CD4-positive, CD25-positive, alpha-beta regulatory T cell (primary cell): ENCODE results near the gene SARDH. TPM values are rescaled to one million over a fixed set of nuclear protein-coding genes. Genes with fewer than 3 reads are reported as not detected.
"Not testable (repeated sequence)": the region's sequence is repeated elsewhere in the genome, so short reads cannot be mapped to it uniquely, and the experiment has no call there.

Experiments
- ATAC-seq, 2 donors: fragments of 150-1000 bp; cut with Tn5 transposase; one replicate each; pipeline ENCODE4 v1.10.0; 2021; ENCODE audit warnings: low read depth in 2 of 2, moderate number of reproducible peaks in 2 of 2, moderate library complexity in 1 of 2
- DNase-seq, 3 donors: peaks; one replicate each; pipeline versions ENCODE4 v3.0.0 to v3.0.0-alpha.2; 2012 to 2022; ENCODE audit warnings: mixed read lengths in 1 of 3
- H3K27ac ChIP-seq: one replicate; pipeline ENCODE4 v1.7.0; 2013; ENCODE audit warnings: mild to moderate bottlenecking, low read length; ENCODE audit not compliant: insufficient read depth, poor library complexity, severe bottlenecking
- H3K27me3 ChIP-seq: one replicate; pipeline ENCODE4 v1.7.0; 2013; ENCODE audit warnings: low read length; ENCODE audit not compliant: control insufficient read depth, insufficient read depth
- H3K36me3 ChIP-seq: one replicate; pipeline ENCODE4 v1.7.0; 2013; ENCODE audit warnings: mild to moderate bottlenecking, low read length, moderate library complexity; ENCODE audit not compliant: control insufficient read depth, insufficient read depth
- H3K4me1 ChIP-seq: 2 replicates; pipeline ENCODE4 v1.7.0; 2013; ENCODE audit warnings: mild to moderate bottlenecking, low read length; ENCODE audit not compliant: insufficient read depth, control insufficient read depth, poor library complexity, severe bottlenecking
- H3K4me3 ChIP-seq: one replicate; pipeline ENCODE4 v1.7.0; 2013; ENCODE audit warnings: low read depth, mild to moderate bottlenecking, low read length, moderate library complexity
- H3K9me3 ChIP-seq, 2 experiments: 1 replicate in 1 of 2; 2 replicates in 1 of 2; pipeline ENCODE4 v1.7.0; 2013; ENCODE audit warnings: low read length in 2 of 2, mild to moderate bottlenecking in 1 of 2, moderate library complexity in 1 of 2; ENCODE audit not compliant: control insufficient read depth in 2 of 2
- H3K27ac Mint-ChIP-seq, 3 donors: one replicate each; pipeline ENCODE4 v1.8.0; 2020 to 2022; ENCODE audit warnings: mild to moderate bottlenecking in 3 of 3, mixed read lengths in 3 of 3, moderate library complexity in 2 of 3
- H3K27me3 Mint-ChIP-seq: one replicate; pipeline ENCODE4 v1.8.0; 2022; ENCODE audit warnings: mild to moderate bottlenecking, mixed read lengths
- H3K36me3 Mint-ChIP-seq: one replicate; pipeline ENCODE4 v1.8.0; 2020; ENCODE audit warnings: mixed read lengths
- H3K4me1 Mint-ChIP-seq, 4 donors: one replicate each; pipeline ENCODE4 v1.8.0; 2020 to 2022; ENCODE audit warnings: mixed read lengths in 4 of 4, mild to moderate bottlenecking in 1 of 4
- H3K4me3 Mint-ChIP-seq, 4 donors: one replicate each; pipeline ENCODE4 v1.8.0; 2020 to 2022; ENCODE audit warnings: mild to moderate bottlenecking in 4 of 4, mixed read lengths in 4 of 4, moderate library complexity in 3 of 4
- H3K9me3 Mint-ChIP-seq, 7 donors: one replicate each; pipeline ENCODE4 v1.8.0; 2020 to 2022; ENCODE audit warnings: mixed read lengths in 7 of 7, mild to moderate bottlenecking in 3 of 7, moderate library complexity in 2 of 7
- polyA plus RNA-seq, 4 donors: library from polyadenylated mRNA; unstranded; fragments of 300-500 nt; fragmentation: Illumina TruSeq; gene quantifications; one replicate each; pipeline ENCODE4 v1.2.3, GENCODE V29; 2021
- total RNA-seq: library from RNA; stranded (reverse); gene quantifications from one replicate; pipeline ENCODE4 v1.2.3, GENCODE V29; 2022

SARDH gene
- total and polyA plus RNA-seq, 5 donors from 2014 or later, result 5.8 to 15.6 (median 8.4) TPM

DNA sequence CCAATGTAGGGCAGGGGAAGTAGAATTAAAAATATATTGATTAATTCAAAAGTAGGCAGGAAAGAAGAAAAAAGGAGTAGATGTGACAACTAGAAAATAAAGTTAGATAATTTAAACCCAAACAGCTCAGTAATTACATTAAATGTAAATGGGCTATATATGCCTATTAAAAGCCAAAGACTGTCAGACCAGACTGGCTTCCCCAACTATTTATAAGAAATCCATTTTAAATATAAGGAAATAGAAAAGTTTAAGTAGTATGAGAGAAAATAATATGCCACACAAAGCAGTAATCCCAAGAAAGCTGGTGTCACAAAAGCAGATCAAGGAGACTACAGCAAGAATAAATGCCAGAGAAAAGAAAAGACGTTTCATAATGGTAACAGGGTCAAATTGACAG is 28.9 kb upstream of the SARDH start:
- ATAC-seq (no peak), DNase-seq (no peak)
- no peaks in the 10 kb centered on the region for H3K27me3 ChIP-seq
- H3K4me3 ChIP-seq, result no peak overlapping the region
- no peaks in the 10 kb centered on the region for H3K4me1 ChIP-seq
- H3K4me3 Mint-ChIP-seq, result no peak overlapping the region
- peaks cover 0 to 15% (median 6%) of the 10 kb centered on the region in 7 donors for H3K9me3 Mint-ChIP-seq
- H3K27ac Mint-ChIP-seq, result no peak overlapping the region
- no peak overlapping the region for H3K27ac ChIP-seq
- peaks cover 12% of the 10 kb centered on the region for H3K36me3 Mint-ChIP-seq
- H3K4me1 Mint-ChIP-seq, result no peaks in the 10 kb centered on the region
- peaks cover 7 to 10% of the 10 kb centered on the region in 2 experiments for H3K9me3 ChIP-seq
- H3K27me3 Mint-ChIP-seq, result no peaks in the 10 kb centered on the region
- no peaks in the 10 kb centered on the region for H3K36me3 ChIP-seq

DNA sequence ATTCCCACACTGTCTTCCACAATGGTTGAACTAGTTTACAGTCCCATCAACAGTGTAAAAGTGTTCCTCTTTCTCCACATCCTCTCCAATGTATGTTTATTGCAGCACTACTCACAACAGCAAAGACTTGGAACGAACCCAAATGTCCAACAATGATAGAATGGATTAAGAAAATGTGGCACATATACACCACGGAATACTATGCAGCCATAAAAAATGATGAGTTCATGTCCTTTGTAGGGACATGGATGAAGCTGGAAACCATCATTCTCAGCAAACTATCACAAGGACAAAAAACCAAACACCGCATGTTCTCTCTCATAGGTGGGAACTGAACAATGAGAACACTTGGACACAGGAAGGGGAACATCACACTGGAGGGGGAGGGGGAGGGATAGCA is 28.1 kb upstream of the SARDH start:
- not testable (repeated sequence) for H3K4me1 Mint-ChIP-seq, H3K27me3 Mint-ChIP-seq, H3K4me1 ChIP-seq, H3K27ac Mint-ChIP-seq, H3K27ac ChIP-seq, H3K4me3 ChIP-seq, DNase-seq, H3K4me3 Mint-ChIP-seq, H3K36me3 ChIP-seq, H3K27me3 ChIP-seq, ATAC-seq
- peaks cover 0 to 15% (median 6%) of the 10 kb centered on the region in 7 donors for H3K9me3 Mint-ChIP-seq
- peaks cover 7 to 10% of the 10 kb centered on the region in 2 experiments for H3K9me3 ChIP-seq
- H3K36me3 Mint-ChIP-seq, result peaks cover 12% of the 10 kb centered on the region

DNA sequence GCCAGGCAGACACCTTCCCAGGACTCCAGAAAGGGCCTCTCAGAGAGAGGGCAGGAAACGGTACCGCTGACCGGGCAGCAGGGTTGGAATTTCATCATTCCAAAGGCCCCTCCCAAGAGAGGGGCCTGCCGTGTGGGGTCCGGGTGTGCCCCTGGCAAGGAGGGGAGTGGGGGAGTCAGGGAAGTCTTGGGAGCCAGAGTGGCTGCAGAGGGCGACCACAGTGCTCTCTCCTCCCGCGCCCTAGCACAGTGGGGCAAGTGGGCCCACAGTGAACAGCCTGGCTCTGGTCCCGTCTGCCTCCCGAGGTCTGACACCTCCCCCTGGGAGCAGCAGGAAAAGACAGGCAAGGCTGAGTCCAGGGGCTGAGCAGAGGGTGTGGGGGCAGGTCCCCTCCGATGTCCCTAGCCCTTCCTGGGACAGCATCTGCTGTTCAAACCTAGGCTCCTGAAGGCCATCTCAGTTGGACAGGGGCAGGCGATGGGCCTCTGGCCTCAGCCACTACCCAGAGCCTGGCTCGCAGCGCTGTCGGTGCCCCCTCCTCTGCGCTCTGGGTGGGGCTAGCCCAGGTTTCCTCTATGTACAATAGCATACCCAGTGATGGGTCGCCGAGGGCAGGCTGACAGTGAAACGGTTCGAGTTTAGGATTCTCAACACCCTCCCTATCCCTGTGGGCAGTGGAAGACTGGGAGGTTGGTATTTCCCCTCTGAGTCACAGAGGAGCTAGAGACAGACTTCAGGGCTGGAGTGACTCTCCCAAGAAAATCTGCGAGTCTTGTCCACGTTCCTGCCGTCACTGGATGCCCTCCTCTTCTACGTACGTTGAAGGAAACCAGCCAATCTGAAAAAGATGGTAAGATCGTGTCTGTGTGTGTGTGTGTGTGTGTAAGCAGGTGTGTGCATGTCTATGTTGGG is 25.4 kb upstream of the SARDH start:
- Histone ChIP-seq H3K36me3 (no peaks in the 10 kb centered on the region), H3K4me3 (no peak overlapping the region), H3K27me3 (no peaks in the 10 kb centered on the region), H3K9me3 (peaks cover 7 to 10% of the 10 kb centered on the region in 2 experiments), H3K27ac (no peak overlapping the region), H3K4me1 (no peaks in the 10 kb centered on the region)
- peaks cover 12% of the 10 kb centered on the region for H3K36me3 Mint-ChIP-seq
- no peaks in the 10 kb centered on the region for H3K4me1 Mint-ChIP-seq
- ATAC-seq, result no peak
- no peaks in the 10 kb centered on the region for H3K27me3 Mint-ChIP-seq
- no peak for DNase-seq
- H3K27ac Mint-ChIP-seq, result no peak overlapping the region
- H3K9me3 Mint-ChIP-seq, result peaks cover 0 to 15% (median 6%) of the 10 kb centered on the region in 7 donors
- no peak overlapping the region for H3K4me3 Mint-ChIP-seq

DNA sequence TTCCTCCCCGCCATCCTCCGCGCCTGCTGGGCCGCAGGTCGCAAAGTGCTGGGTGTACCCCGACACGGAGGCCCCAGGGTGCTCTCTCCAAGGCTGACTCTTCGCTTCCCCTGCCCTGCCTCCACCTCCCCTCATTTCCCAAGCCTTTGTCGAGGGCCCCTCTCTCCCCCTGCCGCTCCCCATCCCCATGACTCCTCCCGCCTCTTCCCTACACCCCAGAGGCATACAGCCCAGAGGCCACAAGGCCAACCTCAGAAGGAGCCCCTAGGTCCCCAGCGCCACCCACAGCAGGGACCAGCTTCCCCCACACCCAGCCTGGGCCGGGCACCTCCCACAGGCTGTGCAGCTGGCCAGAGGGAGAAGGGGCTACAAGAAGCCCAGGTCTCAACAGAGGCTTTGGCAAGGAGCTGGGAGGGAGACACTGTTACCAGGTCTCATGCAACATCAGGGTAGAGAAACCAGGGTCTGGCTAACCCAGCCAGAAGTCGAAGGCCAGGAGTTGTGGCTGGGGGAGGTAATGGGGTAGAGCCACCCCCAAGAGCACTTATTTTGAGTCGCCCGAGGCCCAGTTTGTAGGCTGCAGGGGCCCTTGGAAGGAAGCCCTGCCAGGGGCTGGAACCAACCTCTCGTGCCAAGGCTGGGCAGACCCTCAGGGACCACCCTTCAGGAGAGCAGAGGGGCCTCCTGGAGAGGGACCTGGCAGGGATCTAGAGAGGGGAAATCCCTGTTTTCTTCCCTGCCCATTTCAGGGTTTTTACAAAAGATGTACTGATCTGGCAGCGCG is 24.5 kb upstream of the SARDH start:
- H3K27ac ChIP-seq, result no peak overlapping the region
- Mint-ChIP-seq H3K4me1 (no peaks in the 10 kb centered on the region), H3K9me3 (peaks cover 0 to 15% (median 6%) of the 10 kb centered on the region in 7 donors), H3K27me3 (no peaks in the 10 kb centered on the region), H3K27ac (peak overlapping the region in 1 of 3 donors; percentile 43), H3K4me3 (no peak overlapping the region), H3K36me3 (peaks cover 12% of the 10 kb centered on the region)
- H3K4me1 ChIP-seq, result no peaks in the 10 kb centered on the region
- H3K36me3 ChIP-seq, result no peaks in the 10 kb centered on the region
- no peak for DNase-seq
- H3K9me3 ChIP-seq, result peaks cover 4 to 10% of the 10 kb centered on the region in 2 experiments
- no peak overlapping the region for H3K4me3 ChIP-seq
- no peaks in the 10 kb centered on the region for H3K27me3 ChIP-seq
- no peak for ATAC-seq

DNA sequence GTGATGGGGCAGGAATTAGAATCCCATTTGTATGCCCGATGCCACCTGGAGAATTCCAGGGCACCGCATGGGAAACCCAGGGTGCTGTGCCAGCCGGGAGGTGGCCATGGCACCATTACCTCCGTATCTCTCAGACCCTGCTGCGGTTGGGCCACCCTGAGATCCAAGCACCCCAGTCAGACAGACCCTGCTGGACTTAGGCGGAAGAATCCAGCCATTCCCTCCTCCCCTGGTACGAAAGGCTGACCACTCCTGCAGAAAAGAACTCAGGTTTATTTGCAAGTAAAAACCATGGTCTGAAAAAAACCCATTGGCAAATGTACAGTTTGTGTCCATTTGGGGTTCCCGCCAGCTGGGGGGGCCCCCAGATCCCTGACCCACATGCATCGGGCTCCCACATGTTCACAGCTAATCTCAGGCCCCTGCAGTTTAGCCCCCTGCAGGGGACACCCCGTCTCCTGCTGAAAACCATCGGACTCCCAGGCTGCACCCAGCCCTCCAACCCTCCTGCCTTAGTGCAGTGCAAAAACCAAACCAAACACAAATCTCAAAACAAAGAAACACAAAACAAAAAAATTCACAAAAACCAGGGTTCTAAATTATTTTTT is 23.6 kb upstream of the SARDH start:
- Histone ChIP-seq H3K4me1 (no peaks in the 10 kb centered on the region), H3K36me3 (no peaks in the 10 kb centered on the region), H3K27ac (no peak overlapping the region), H3K4me3 (no peak overlapping the region), H3K27me3 (no peaks in the 10 kb centered on the region), H3K9me3 (peaks cover 0 to 4% of the 10 kb centered on the region in 2 experiments)
- no peak for DNase-seq
- Mint-ChIP-seq H3K27me3 (no peaks in the 10 kb centered on the region), H3K27ac (no peak overlapping the region), H3K4me3 (no peak overlapping the region), H3K4me1 (no peaks in the 10 kb centered on the region), H3K36me3 (peaks cover 12% of the 10 kb centered on the region), H3K9me3 (peaks cover 0 to 14% (median 5%) of the 10 kb centered on the region in 7 donors)
- no peak for ATAC-seq

DNA sequence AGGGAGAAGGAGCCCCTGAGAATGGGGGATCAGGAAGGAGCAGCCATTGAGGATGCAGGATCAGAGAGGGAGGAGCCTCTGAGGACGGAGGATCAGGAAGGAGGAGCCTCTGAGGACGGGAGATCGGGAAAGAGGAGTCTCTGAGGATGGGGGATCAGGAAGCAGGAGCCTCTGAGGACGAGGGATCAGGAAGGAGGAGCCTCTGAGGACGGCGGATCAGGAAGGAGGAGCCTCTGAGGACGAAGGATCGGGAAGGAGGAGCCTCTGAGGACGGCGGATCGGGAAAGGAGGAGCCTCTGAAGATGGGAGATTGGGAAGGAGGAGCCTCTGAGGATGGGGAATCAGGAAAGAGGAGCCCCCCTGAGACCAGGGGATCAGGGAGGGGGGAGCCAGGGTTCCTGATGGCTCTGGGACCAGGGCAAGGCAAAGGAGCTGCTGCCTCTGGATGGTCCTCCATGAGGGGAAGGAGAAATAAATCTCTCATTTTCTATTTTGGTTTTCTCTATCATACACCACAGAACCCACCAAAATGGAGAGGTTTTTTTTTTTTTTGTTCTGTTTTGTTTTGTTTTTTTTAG is 22.6 kb upstream of the SARDH start:
- Histone ChIP-seq H3K4me3 (no peak overlapping the region), H3K36me3 (no peaks in the 10 kb centered on the region), H3K4me1 (no peaks in the 10 kb centered on the region), H3K27me3 (no peaks in the 10 kb centered on the region), H3K9me3 (peaks cover 0 to 3% of the 10 kb centered on the region in 2 experiments), H3K27ac (no peak overlapping the region)
- Mint-ChIP-seq H3K36me3 (peaks cover 12% of the 10 kb centered on the region), H3K27me3 (no peaks in the 10 kb centered on the region), H3K9me3 (peaks cover 0 to 8% (median 4%) of the 10 kb centered on the region in 7 donors), H3K27ac (no peak overlapping the region), H3K4me3 (no peak overlapping the region), H3K4me1 (no peaks in the 10 kb centered on the region)
- DNase-seq (no peak), ATAC-seq (no peak)

DNA sequence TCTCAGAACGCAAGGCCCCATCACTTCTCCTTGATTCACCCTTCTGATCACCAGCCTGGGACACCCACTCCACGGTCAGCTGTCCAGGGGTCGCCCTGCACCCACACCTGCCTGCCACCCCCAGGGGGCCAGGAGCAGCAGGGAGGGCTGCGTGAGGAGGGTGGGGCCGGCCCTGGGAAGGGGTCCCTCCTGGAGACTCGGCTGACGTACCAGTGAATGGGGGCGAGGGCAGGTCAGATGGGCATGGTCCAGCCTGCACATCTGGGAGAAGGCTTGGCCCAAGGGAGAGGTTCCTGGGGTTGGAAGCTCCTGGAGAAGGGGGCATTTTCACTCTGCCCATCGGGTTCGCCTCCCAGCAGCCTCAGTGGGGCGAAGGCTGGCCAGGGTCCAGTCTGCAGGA is 21.8 kb upstream of the SARDH start:
- no peaks in the 10 kb centered on the region for H3K4me1 ChIP-seq
- Mint-ChIP-seq H3K4me3 (no peak overlapping the region), H3K27ac (no peak overlapping the region), H3K36me3 (peaks cover 7% of the 10 kb centered on the region), H3K27me3 (peaks cover 4% of the 10 kb centered on the region), H3K4me1 (no peaks in the 10 kb centered on the region), H3K9me3 (peaks cover 0 to 6% (median 4%) of the 10 kb centered on the region in 7 donors)
- no peak for ATAC-seq
- no peaks in the 10 kb centered on the region for H3K27me3 ChIP-seq
- no peaks in the 10 kb centered on the region for H3K36me3 ChIP-seq
- no peak overlapping the region for H3K27ac ChIP-seq
- no peak for DNase-seq
- no peak overlapping the region for H3K4me3 ChIP-seq
- H3K9me3 ChIP-seq, result peaks cover 0 to 3% of the 10 kb centered on the region in 2 experiments
